HG02938 (cell line): ENCODE data around the gene LRRK1.

Experiments
- ATAC-seq: cut with Tn5 transposase; IDR thresholded peaks from one replicate; pipeline ENCODE4 v1.9.1; 2021; ENCODE audit warnings: mild to moderate bottlenecking, moderate library complexity; ENCODE audit not compliant: unreplicated experiment

LRRK1 gene

GRCh38 chr15:101019366-101019896 lies 100.3 kb downstream of the LRRK1 start:
- ATAC-seq = no peak

- ATAC-seq = no peak
Observed at GRCh38 chr15:101020451-101020850, 101.3 kb downstream of the LRRK1 start.

GRCh38 chr15:101020945-101021344 lies 101.8 kb downstream of the LRRK1 start:
- no peak for ATAC-seq

DNA sequence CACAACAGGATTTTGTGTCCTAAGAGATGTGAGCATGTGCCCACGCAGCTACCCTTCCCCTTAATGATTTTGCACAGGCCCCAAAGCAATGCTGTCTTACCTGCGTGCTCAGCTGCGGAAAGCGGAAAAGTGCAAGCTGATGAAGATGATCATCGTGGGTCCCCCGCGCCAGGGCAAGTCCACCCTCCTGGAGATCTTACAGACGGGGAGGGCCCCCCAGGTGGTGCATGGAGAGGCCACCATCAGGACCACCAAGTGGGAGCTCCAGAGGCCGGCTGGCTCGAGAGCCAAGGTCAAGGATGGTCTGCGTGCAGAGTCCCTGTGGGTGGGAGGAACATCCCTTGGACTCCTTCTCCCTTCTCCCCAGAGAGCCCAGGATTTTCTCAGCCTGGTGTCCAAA lies 103.1 kb downstream of the LRRK1 start:
- ATAC-seq = no peak

- no peak for ATAC-seq
Observed at GRCh38 chr15:101022876-101023275, 103.7 kb downstream of the LRRK1 start.

DNA sequence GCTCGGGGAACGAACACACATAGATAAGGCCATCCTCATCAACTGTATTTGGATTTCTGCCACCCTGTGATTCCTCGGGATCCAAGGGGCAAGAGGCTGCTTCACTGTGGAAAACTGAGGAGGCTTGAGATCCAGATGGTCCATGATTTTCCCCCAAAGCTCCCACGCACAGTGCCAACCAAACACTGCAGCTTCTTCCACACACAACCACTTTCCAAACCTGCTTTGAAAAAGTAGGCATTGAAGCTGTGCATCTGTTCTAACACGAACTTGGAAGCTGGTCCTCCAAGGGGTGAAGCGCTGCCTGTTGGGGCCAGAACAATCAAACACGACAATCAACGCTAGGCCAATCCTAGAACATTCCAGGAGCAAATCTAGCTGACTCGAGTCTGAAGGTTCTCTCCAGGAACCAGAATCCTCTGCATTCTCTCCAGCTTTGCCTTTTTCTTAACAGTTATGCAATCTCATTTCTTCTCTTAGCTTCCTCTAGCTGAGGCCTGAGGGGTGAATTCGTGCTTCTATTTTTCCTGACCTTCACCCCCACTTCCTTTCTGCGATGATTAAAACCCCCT lies 104.4 kb downstream of the LRRK1 start:
- ATAC-seq = no peak

- no peak for ATAC-seq
Observed at GRCh38 chr15:101024073-101024695, 105.0 kb downstream of the LRRK1 start.

GRCh38 chr15:101024706-101025500 lies 105.7 kb downstream of the LRRK1 start:
- no peak for ATAC-seq

DNA sequence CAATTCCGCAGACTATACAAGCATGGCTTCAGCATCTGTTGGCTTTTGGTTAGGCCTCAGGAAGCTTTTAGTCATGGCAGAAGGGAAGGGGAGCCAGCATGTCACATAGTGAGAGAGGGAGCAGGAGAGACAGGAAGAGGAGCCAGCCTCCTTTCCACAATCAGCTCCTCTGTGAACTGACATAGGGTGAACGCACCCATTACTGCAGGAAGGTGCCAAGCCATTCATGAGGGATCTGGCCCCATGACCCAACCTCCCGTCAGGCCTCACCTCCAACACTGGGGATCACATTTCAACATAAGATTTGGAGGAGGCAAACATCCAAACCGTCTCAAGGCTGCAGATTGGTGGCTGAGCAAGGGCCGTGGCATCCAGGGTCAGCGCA lies 106.3 kb downstream of the LRRK1 start:
- ATAC-seq = no peak

GRCh38 chr15:101025896-101026631 lies 106.9 kb downstream of the LRRK1 start:
- ATAC-seq = no peak

DNA sequence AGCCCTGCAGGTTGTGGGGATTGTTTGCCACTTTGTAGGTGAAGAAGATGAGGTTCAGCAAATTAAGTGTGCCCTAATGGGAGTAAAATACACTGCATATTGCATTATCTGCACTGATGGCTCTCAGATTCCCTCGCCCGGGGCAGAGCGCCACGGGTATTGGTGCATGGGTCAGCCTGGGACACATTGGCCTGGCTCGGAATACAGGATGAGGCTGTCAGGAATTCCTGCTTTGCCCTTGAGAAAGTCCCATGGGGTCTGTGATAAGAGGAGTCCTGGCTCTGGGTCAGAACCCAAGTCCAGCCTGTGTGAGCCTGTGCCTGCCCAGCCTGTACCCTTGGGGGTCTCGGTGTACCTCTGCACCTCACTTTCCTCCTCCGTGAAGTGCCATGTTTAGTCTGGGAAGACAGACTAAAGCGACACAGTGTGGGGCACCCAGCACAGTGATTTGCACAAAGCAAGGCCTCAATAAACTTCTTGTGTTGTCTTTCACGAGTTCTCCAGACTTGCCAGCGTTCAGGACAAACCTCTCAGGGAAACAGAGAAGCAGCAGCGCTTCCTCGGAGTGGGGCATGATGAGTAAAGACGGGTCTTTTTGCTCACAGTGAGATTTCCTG lies 107.6 kb downstream of the LRRK1 start:
- no peak for ATAC-seq

DNA sequence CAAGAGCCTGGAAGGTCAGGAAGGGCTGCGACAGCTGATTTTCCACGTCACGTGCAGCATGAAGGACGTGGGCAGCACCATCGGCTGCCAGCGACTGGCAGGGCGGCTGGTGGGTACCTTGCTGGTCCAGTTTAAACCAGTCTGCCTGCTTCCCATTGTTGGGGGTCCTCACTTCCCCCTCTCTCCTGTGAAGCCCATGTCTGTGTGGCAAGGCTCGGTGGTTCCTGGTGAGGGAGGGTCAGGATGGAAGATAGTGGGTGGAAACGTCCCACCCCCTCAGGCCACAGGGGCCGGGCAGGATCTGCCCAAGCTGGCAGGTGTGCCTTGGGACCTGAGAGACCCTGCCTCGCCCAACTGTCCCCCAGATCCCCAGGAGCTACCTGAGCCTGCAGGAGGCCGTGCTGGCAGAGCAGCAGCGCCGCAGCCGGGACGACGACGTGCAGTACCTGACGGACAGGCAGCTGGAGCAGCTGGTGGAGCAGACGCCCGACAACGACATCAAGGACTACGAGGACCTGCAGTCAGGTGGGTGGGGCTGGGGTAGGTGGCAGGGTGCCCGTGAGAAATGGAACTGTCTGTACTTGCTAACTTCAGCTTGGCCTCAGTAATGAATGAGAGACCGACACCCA lies 108.2 kb downstream of the LRRK1 start:
- no peak for ATAC-seq

DNA sequence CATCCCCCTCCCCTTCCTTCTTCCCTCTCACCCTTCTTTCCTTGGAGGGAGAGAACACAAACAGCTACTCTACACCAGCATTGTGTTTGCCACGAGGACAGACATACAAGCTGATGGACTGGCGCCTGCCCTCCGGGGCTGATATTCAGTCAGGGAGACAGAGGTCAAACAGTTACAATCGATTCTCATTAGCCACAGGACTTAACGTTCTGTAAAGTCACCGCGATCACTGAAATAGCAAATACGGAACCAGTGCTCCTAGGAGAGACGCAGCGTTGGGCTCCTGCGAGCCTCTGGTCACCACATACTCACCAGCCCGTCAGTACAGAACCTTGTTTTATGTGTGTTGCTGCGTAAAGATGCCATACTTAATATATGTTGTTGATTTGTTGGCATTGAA lies 108.8 kb downstream of the LRRK1 start:
- no peak for ATAC-seq

DNA sequence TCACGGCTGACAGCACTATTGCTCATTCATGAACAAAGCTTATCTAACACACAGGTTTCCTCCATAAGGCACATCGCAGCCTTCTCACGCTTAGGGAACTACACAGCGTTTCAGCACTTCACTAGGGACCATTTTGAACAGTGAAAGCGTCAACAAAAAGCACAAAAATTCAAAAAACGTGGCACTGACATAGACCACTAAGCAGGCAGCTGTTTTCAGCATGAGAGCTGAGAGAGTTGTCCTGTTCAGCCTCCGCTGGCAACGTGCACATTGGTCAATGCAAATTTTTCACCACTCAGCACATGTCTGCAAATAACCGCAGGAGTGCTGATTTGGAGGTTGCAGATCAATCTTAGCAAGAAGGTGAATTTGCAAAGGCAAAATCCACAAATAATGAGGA lies 109.2 kb downstream of the LRRK1 start:
- ATAC-seq = no peak

DNA sequence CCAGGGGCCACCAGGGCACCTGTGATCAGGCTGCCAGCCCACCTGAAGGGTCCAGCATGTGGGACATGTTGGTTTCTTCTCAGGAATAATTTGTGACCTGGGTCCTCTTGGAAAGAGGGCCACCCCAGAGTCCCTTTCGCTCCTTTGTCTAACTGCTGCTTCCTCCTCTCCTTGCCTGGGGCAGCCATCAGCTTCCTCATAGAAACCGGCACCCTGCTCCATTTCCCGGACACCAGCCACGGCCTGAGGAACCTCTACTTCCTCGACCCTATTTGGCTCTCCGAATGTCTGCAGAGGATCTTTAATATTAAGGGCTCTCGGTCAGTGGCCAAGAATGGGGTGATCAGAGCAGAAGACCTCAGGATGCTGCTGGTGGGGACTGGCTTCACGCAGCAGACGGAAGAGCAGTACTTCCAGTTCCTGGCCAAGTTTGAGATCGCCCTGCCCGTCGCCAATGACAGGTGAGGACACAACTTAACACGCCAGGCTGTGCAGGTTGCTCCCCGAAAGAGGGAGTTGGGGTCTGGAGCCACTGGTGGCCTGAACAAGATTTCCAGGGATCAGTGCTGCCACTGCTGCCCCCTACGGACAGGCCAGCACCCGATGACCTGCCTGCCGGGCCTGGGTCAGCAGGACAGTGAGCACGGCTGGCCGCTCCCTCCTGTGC lies 109.7 kb downstream of the LRRK1 start:
- no peak for ATAC-seq

GRCh38 chr15:101029971-101030661 lies 111.0 kb downstream of the LRRK1 start:
- ATAC-seq = no peak

GRCh38 chr15:101031213-101031612 lies 112.1 kb downstream of the LRRK1 start:
- ATAC-seq = no peak

- ATAC-seq = no peak
Observed at GRCh38 chr15:101033801-101034200, 114.6 kb downstream of the LRRK1 start.

- ATAC-seq = peak; percentile 52
Observed at GRCh38 chr15:101035611-101036010, 116.5 kb downstream of the LRRK1 start.
